Osteoblast (primary cell): ENCODE measurements around the gene ADK. TPM values are rescaled to one million over a fixed set of nuclear protein-coding genes. Genes with fewer than 3 reads are reported as not detected.
"Not testable (repeated sequence)": the region's sequence is repeated elsewhere in the genome, so short reads cannot be mapped to it uniquely, and the experiment has no call there.

Source experiments
- DNase-seq: peaks from one replicate; pipeline ENCODE4 v3.0.0; 2011; ENCODE audit warnings: low spot score, mixed read lengths; ENCODE audit not compliant: insufficient read length; ENCODE audit errors: missing footprints
- H2AFZ ChIP-seq: 2 replicates; pipeline ENCODE4 v1.6.0; 2011; ENCODE audit warnings: mild to moderate bottlenecking, low read length
- H3K27ac ChIP-seq: 2 replicates; pipeline ENCODE4 v1.5.1; 2011; ENCODE audit warnings: mild to moderate bottlenecking, low read depth, low read length, moderate library complexity
- H3K27me3 ChIP-seq: 2 replicates; pipeline ENCODE4 v1.6.0; 2012; ENCODE audit warnings: mild to moderate bottlenecking, control low read depth, inconsistent platforms, low read length, moderate library complexity; ENCODE audit not compliant: insufficient read depth
- H3K36me3 ChIP-seq: 2 replicates; pipeline ENCODE4 v1.5.1; 2011; ENCODE audit warnings: mild to moderate bottlenecking, low read length, control low read depth, moderate library complexity; ENCODE audit not compliant: insufficient read depth
- H3K4me1 ChIP-seq: 2 replicates; pipeline ENCODE4 v1.5.1; 2011; ENCODE audit warnings: mild to moderate bottlenecking, low read length, control low read depth, moderate library complexity; ENCODE audit not compliant: insufficient read depth
- H3K4me2 ChIP-seq: 2 replicates; pipeline ENCODE4 v1.6.0; 2011; ENCODE audit warnings: mild to moderate bottlenecking, low read length; ENCODE audit not compliant: insufficient read depth
- H3K4me3 ChIP-seq: fragments of 200-600 bp; sonication (generic); 3 replicates; pipeline ENCODE4 v1.5.1; 2012; ENCODE audit warnings: mild to moderate bottlenecking, low read length, inconsistent platforms; ENCODE audit not compliant: insufficient read depth
- H3K79me2 ChIP-seq: 2 replicates; pipeline ENCODE4 v1.6.0; 2012; ENCODE audit warnings: mild to moderate bottlenecking, low read length, control low read depth, inconsistent platforms; ENCODE audit not compliant: insufficient read depth
- H3K9me3 ChIP-seq: 2 replicates; pipeline ENCODE4 v1.5.1; 2011; ENCODE audit warnings: low read depth, low read length, control low read depth
- H4K20me1 ChIP-seq: 2 replicates; pipeline ENCODE4 v1.6.0; 2012; ENCODE audit warnings: mild to moderate bottlenecking, low read length, control low read depth; ENCODE audit not compliant: insufficient read depth
- CTCF ChIP-seq: IDR thresholded peaks from 2 replicates; pipeline ENCODE4 v1.5.1; 2011; ENCODE audit warnings: mild to moderate bottlenecking, low read depth, low read length, moderate library complexity; ENCODE audit errors: extremely low read depth
- total RNA-seq: library from RNA; depleted of rRNA; stranded (reverse); fragments of >200 nt; gene quantifications from 2 replicates; pipeline ENCODE4 v1.2.3, GENCODE V29; 2012

ADK gene
- total RNA-seq, 1 donor = 34.0 TPM

- no peak overlapping the region for H2AFZ ChIP-seq
- H3K9me3 ChIP-seq = no peaks in the 10 kb centered on the region
- H3K4me3 ChIP-seq = no peak overlapping the region
- no peaks in the 10 kb centered on the region for H4K20me1 ChIP-seq
- no peaks in the 10 kb centered on the region for H3K79me2 ChIP-seq
- no peaks in the 10 kb centered on the region for H3K36me3 ChIP-seq
- no peaks in the 10 kb centered on the region for H3K27me3 ChIP-seq
- H3K4me2 ChIP-seq = no peak overlapping the region
- DNase-seq = no peak
- no peak overlapping the region for H3K27ac ChIP-seq
- no peak for TF ChIP-seq CTCF
- H3K4me1 ChIP-seq = no peaks in the 10 kb centered on the region
Observed at GRCh38 chr10:74575191-74575720, 424.2 kb downstream of the ADK start.

GRCh38 chr10:74575912-74576311 lies 424.9 kb downstream of the ADK start:
- Histone ChIP-seq H3K36me3 (no peaks in the 10 kb centered on the region), H3K4me3 (no peak overlapping the region), H3K4me2 (no peak overlapping the region), H3K27me3 (no peaks in the 10 kb centered on the region), H3K9me3 (no peaks in the 10 kb centered on the region), H2AFZ (no peak overlapping the region), H3K4me1 (no peaks in the 10 kb centered on the region), H3K79me2 (no peaks in the 10 kb centered on the region), H4K20me1 (no peaks in the 10 kb centered on the region), H3K27ac (no peak overlapping the region)
- no peak for DNase-seq
- no peak for TF ChIP-seq CTCF

- no peak for DNase-seq
- Histone ChIP-seq H3K27ac (no peak overlapping the region), H2AFZ (no peak overlapping the region), H3K9me3 (no peaks in the 10 kb centered on the region), H3K4me3 (no peak overlapping the region), H4K20me1 (no peaks in the 10 kb centered on the region), H3K36me3 (no peaks in the 10 kb centered on the region), H3K4me2 (no peak overlapping the region), H3K4me1 (no peaks in the 10 kb centered on the region), H3K27me3 (no peaks in the 10 kb centered on the region), H3K79me2 (no peaks in the 10 kb centered on the region)
- no peak for TF ChIP-seq CTCF
Observed at GRCh38 chr10:74576586-74576985, 425.6 kb downstream of the ADK start.

GRCh38 chr10:74580438-74580837 lies 429.4 kb downstream of the ADK start:
- DNase-seq, H3K9me3 ChIP-seq, H3K27ac ChIP-seq, H3K79me2 ChIP-seq, H3K4me1 ChIP-seq, H3K4me2 ChIP-seq, H3K27me3 ChIP-seq, H3K36me3 ChIP-seq, H4K20me1 ChIP-seq, H2AFZ ChIP-seq, H3K4me3 ChIP-seq: not testable (repeated sequence)
